ENCODE data around the gene AIRE.
"Not testable (repeated sequence)": the region's sequence is repeated elsewhere in the genome, so short reads cannot be mapped to it uniquely, and the experiment has no call there.

GRCh38 chr21:44341726-44342458 lies 56.2 kb downstream of the AIRE start:
- TF ChIP-seq EZH2 (IDR thresholded peaks at IDR 0.05); POLR2AphosphoS5 (IDR thresholded peaks at IDR 0.05; ENCODE audit: borderline replicate concordance, low read depth, low read length): not testable (repeated sequence)

Measured in SK-N-MC (cell line).